GM21717 (cell line): ENCODE results near the gene MSX2.
"Not testable (repeated sequence)": the region's sequence is repeated elsewhere in the genome, so short reads cannot be mapped to it uniquely, and the experiment has no call there.

Experiments used
- ATAC-seq: cut with Tn5 transposase; IDR thresholded peaks from one replicate; pipeline ENCODE4 v1.9.1; 2021; ENCODE audit warnings: mild to moderate bottlenecking, moderate library complexity; ENCODE audit not compliant: unreplicated experiment

MSX2 gene

DNA sequence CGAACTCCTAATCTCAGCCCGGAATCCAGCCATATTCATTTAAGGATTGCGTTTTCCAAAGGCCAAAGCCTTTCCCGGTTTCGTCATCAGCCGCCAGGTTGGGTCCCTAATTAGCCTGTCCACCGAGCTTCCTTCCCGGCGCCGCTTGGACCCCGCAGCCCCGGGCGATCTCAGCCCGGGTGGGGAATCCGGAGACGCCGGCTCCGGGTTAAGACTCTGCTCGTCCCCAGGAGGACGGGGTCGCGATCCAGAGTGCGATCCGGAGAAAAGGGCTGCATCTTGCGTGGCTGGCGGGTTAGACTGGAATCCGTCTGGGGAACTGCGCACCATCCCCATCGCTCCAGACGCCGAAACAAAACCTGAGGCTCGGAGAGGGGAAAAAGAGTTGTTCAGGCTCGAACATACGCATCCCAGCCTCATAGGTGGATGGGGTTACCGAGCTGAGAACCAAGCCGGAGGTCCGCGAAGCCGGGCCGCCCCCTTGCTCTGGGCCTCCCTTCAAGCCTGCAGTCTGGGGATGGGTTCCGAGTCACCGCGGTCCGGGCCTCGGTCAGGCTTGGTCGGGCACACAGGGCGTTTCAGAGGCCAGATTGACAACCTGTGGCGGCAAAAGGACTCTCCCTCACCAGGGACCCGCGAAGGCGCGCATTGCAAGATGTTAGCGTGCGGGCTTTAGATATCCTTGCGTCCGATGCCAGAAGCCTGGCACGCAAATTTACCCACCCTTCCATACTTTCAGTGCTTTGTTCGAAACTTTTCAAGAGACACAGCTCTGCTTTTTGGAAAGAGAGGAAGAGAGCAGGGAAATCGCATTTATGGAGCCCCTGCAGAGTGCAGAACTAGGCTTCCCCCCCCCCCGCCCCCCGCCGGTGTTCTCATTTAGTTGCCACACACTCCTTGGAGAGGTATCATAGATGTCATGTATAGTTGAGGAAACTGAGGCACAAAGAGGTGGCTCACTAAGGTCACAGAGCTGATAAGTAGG, 7.9 kb downstream of the MSX2 start:
- ATAC-seq, result no peak

- no peak for ATAC-seq
Measured at GRCh38 chr5:174733091-174733690, 8.8 kb downstream of the MSX2 start.

- ATAC-seq, result no peak
Measured at GRCh38 chr5:174733836-174734235, 9.5 kb downstream of the MSX2 start.

GRCh38 chr5:174734571-174735497, 10.5 kb downstream of the MSX2 start:
- no peak for ATAC-seq

DNA sequence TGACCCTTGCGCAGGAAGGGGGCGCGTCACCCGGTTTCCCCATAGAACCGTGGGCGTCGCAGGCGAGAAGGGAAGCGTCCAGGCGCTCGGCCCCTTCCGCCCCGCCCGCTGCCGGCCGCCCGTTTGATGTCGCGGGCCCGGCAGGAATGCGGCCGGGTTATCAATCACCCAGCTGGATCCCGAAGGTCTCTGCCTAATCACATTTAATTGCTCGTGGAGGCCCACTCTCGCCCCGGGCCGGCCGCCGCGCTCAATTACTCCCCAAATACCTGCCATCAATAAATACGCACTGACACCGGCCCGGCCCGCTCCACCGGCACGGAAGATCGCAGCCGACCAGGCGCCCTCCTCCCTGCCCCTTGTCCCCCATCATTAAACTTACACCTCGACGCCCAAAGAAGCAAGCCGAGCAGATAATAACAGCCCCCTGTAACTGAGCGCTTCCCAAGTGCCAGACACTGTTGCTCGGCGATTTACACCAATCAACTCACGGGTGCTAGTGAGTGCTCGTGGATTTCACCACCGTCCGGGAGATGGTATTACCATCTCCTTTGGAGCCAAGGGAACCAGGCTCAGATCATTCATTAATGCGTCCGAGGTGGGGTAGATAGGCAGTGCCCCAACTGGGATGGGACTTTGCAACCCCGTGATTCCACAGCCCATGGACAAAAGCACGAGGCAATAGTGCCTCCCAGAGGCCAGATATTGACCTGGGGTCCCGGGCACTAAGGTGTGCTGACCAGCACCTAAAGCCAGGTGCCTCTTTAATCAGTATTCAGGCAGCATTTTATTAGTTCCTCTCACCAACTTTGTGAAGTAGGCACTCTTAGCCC, 11.3 kb downstream of the MSX2 start:
- ATAC-seq, result no peak

- no peak for ATAC-seq
Measured at GRCh38 chr5:174736331-174736721, 11.9 kb downstream of the MSX2 start.

GRCh38 chr5:174736777-174737176, 12.4 kb downstream of the MSX2 start:
- no peak for ATAC-seq

GRCh38 chr5:174737330-174737729, 12.9 kb downstream of the MSX2 start:
- no peak for ATAC-seq

DNA sequence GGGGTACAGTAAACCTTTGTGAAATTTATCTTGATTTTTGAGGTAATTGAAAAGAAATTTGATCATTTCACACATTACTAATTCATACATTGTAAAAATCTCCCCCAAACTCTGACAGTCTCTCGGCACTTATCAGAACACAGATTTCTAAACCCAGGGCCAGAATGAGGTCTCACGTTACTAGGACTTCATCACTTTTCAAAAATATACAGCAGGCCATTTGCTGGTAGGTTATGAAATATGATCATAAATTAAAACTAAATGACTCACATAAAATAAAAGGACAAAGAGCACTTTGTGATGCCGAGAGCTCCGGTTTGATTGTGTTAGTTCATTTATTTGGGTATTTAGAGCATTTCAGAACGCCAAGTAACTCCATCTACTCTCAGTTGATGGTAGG, 17.0 kb downstream of the MSX2 start:
- no peak for ATAC-seq

GRCh38 chr5:174744896-174745295, 20.5 kb downstream of the MSX2 start:
- no peak for ATAC-seq

GRCh38 chr5:174745590-174746103, 21.3 kb downstream of the MSX2 start:
- no peak for ATAC-seq

DNA sequence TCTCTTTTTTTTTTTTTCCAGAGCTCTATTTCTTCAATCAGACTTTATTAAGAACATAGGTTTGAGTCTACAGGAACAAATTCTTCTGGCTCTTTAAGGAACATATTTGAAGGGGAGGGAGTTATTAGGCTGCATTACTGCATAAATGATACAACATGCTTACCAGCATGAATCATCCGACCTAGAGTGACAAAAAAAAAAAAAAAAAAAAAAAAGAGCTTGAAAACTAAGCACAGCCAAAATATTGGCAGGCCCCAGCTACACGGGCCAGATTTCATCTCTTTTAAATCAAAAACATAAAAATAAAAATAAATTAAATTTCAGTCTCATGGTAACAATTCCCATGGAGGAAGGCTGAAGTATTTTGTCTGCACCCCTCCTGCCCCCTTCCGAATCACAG, 26.3 kb downstream of the MSX2 start:
- ATAC-seq, result no peak

DNA sequence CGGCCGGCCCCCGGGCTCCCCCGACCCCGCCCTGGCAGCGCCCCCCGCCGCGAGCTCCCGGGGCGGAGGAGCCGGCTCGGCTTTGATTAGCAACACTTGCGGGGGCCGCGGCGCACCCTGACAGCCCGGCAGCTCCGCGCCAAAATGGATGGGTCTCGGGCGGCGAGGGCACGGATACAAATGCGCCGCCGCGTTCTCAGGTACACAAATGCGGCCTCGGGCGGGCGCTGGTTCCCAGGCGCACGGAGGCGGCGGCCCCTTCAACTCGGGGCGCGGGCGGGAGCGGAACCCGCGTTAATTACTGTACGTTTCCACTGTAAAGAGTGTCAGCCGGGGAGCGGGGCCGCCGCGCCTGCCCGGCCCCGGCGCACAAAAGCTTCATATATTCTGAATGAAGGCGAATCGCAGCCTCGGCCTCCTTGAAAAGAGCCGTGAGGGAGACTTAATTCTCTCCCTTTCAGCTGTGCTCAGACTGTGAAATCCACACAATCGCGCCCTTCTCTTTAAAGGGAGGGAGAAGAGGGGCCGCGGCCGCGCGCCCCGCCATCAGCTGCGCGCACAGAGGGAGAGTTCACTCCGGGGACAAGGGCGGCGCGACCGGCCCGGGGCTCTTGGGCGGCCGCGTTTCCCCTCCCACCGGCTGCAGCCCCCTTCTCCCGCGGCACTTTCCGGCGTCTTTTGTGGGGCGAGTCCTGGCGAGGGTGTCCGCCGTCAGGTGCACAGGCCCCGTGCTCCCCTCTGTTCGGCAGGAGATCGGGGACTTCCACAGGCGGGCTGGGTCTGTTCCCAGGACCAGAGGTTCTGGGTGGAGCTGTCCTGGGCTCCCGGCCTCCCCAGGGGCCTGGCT, 27.0 kb downstream of the MSX2 start:
- ATAC-seq, result no peak

DNA sequence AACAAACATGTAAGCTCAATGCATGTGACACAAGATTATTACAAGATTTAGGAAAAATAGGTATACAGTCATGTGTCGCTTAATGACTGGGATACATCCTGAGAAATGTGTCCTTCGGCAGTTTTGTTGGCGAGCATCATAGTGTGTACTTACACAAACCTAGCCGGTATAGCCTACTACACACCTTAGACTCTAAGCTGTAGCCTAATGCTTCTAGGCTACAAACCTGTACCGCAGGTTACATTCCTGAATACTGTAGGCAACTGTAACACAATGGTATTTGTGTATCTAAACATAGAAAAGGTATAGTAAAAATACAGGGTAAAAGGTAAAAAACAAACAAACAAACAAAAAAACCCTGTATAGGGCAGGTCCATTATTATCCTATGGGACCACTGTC, 27.7 kb downstream of the MSX2 start:
- ATAC-seq, result no peak

DNA sequence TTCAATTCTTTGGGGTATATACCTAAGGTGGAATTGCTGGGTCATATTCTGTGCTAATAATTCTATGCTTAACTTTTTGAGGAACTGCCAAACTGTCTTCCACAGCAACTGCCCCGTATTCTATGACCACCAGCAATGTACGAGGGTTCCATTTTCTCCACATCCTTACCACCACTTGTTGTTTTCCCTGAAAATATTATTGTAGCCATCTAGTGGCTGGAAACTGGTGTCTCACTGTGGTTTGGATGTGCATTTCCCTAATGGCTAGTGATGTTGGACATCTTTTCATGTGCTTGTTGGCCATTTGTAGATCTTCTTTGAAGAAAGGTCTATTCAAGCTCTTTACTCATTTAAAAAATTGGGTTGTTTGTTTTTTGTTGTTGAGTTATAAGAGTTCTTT, 30.7 kb downstream of the MSX2 start:
- ATAC-seq, result no peak

- ATAC-seq, result no peak
Measured at GRCh38 chr5:174759091-174759490, 34.7 kb downstream of the MSX2 start.

DNA sequence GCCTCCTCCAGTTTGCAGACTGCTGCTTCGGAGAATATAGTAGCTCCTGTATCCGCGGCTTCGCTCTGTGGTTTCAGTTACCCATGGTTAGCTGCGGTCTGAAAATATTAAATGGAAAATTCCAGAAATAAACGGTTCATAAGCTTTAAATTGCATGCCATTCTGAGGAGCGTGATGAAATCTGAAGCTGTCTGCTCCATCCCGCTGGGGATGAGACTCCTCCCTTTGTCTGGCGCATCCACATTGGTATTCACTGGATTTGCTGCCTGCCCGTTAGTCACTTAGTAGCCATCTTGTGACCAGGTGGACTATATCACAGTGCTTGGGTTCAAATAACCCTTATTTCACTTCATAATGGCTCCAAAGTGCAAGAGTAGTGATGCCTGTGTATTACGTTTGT, 36.3 kb downstream of the MSX2 start:
- ATAC-seq, result no peak

GRCh38 chr5:174761341-174761740, 37.0 kb downstream of the MSX2 start:
- not testable (repeated sequence) for ATAC-seq

DNA sequence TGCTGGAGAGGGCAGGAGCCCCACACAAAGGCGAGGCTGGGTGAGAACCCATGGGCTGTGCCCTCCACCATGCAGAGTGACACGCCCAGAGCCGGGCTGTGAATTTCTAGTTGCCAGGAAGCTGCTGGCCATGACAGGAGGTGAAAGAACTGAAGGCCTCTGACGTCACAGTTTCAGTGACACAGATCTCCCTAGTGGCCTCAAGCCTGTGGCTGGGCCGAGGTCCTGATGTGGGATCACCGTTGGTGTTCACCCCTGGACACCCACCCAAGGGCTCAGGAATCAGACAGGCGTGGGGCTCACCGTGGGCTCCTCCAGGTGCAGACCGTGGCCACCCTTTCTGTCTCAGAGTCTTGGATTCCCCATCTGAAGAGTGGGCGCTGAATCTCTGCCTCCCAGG, 39.9 kb downstream of the MSX2 start:
- ATAC-seq, result no peak
